Ascending aorta (tissue), 2 donors: ENCODE results near the gene PCLO. TPM values are rescaled to one million over a fixed set of nuclear protein-coding genes. Genes with fewer than 3 reads are reported as not detected.

Experiments used
- DNase-seq, 2 donors: peaks; one replicate each; pipeline ENCODE4 v3.0.0-alpha.2; 2019; ENCODE audit warnings: low spot score in 2 of 2
- H3K27ac ChIP-seq, 2 donors: fragments of 200-600 bp; sonication (generic); one replicate each; pipeline ENCODE4 v1.5.1; 2016 to 2017; ENCODE audit warnings: mild to moderate bottlenecking in 1 of 2
- H3K27me3 ChIP-seq: fragments of 200-600 bp; sonication (generic); one replicate; pipeline ENCODE4 v1.5.1; 2017
- H3K36me3 ChIP-seq, 2 donors: fragments of 200-600 bp; sonication (generic); one replicate each; pipeline ENCODE4 v1.5.1; 2016
- H3K4me1 ChIP-seq, 2 donors: fragments of 200-600 bp; sonication (generic); one replicate each; pipeline ENCODE4 v1.5.1; 2016 to 2017; ENCODE audit warnings: mild to moderate bottlenecking in 1 of 2
- H3K4me3 ChIP-seq, 2 donors: fragments of 200-600 bp; sonication (generic); one replicate each; pipeline ENCODE4 v1.5.1; 2016 to 2017; ENCODE audit warnings: mild to moderate bottlenecking in 1 of 2
- H3K9me3 ChIP-seq, 2 donors: fragments of 200-600 bp; sonication (generic); one replicate each; pipeline ENCODE4 v1.5.1; 2016
- CTCF ChIP-seq, 3 experiments: fragments of 200-600 bp in 2 of 3; fragments of 450-650 bp in 1 of 3; sonication (generic) in 2 of 3; IDR thresholded peaks; one replicate each; pipeline ENCODE4 v1.5.1; 2016 to 2019; ENCODE audit warnings: antibody characterized with exemption in 3 of 3, mild to moderate bottlenecking in 1 of 3, moderate library complexity in 1 of 3
- intact Hi-C: fragments of 100-400 bp; cut with DNase I; formaldehyde crosslinking; loops from one replicate; pipeline ENCODE4 v1.15.1; 2023
- total RNA-seq: library from RNA; depleted of rRNA; stranded (reverse); fragments of >200 nt; gene quantifications from one replicate; pipeline ENCODE4 v1.1.0, GENCODE V29; 2016

Gene PCLO
- total RNA-seq, 1 donor from 2014 or later: 0.11 TPM

GRCh38 chr7:83150310-83150709 is 12.4 kb downstream of the PCLO start:
- DNase-seq: no peak
- H3K4me1 ChIP-seq: no peaks in the 10 kb centered on the region
- no peak for TF ChIP-seq CTCF (IDR thresholded peaks at IDR 0.05)
- H3K9me3 ChIP-seq: no peaks in the 10 kb centered on the region
- no peak overlapping the region for H3K27ac ChIP-seq
- intact Hi-C loops: no loop called here
- H3K27me3 ChIP-seq: no peaks in the 10 kb centered on the region
- H3K4me3 ChIP-seq: no peak overlapping the region
- H3K36me3 ChIP-seq: no peaks in the 10 kb centered on the region

DNA sequence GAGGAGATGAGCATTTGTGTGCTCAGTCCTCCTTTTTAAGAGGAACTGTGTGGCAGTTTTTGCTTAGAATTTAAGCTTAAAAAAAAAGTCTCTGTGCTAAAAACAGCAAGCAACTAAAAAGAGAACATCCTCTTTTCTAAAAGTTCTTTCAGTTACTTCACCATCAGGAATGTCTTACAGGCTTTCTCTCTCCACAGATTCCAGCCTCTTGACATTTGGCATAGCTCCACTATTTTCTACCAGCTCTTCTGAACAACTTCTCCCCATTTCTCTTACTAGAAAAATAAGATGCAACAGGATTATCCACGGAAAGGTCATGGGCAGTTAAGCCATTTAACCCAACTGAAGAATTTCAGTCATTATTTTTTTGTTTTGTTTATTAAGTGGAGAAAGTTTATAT is 13.2 kb downstream of the PCLO start:
- no peaks in the 10 kb centered on the region for H3K27me3 ChIP-seq
- DNase-seq: no peak
- H3K4me3 ChIP-seq: no peak overlapping the region
- no peaks in the 10 kb centered on the region for H3K9me3 ChIP-seq
- intact Hi-C loops: no loop called here
- H3K36me3 ChIP-seq: no peaks in the 10 kb centered on the region
- no peak for TF ChIP-seq CTCF (IDR thresholded peaks at IDR 0.05)
- H3K4me1 ChIP-seq: no peaks in the 10 kb centered on the region
- H3K27ac ChIP-seq: no peak overlapping the region

- Histone ChIP-seq H3K36me3 (no peaks in the 10 kb centered on the region), H3K27me3 (no peaks in the 10 kb centered on the region), H3K4me1 (no peaks in the 10 kb centered on the region), H3K4me3 (no peak overlapping the region), H3K27ac (no peak overlapping the region), H3K9me3 (no peaks in the 10 kb centered on the region)
- no peak for DNase-seq
- intact Hi-C loops: no loop called here
- TF ChIP-seq CTCF (IDR thresholded peaks at IDR 0.05): no peak
Measured at GRCh38 chr7:83148776-83149175, 13.9 kb downstream of the PCLO start.

GRCh38 chr7:83143107-83143506 is 19.6 kb downstream of the PCLO start:
- Histone ChIP-seq H3K4me3 (no peak overlapping the region), H3K27me3 (no peaks in the 10 kb centered on the region), H3K4me1 (no peaks in the 10 kb centered on the region), H3K27ac (no peak overlapping the region), H3K9me3 (no peaks in the 10 kb centered on the region), H3K36me3 (no peaks in the 10 kb centered on the region)
- no peak for TF ChIP-seq CTCF (IDR thresholded peaks at IDR 0.05)
- intact Hi-C loops: no loop called here
- no peak for DNase-seq

DNA sequence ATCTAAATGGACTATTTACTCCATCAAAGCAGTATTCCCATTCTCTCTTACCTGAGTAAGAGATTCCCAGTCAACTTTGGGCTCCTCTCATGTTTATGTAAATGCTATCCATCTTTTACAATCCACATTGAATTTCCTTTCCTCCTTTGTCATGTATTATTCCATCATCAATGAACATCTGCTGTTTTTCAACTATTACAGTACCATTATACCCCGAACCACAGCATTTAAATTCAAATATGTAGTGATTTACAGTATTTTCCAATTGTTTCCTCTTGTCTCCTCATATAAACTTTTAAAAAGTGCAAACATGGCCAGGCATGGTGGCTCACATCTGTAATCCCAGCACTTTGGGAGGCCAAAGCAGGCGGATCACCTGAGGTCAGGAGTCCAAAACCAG is 20.3 kb downstream of the PCLO start:
- no peak for TF ChIP-seq CTCF (IDR thresholded peaks at IDR 0.05)
- no peaks in the 10 kb centered on the region for H3K9me3 ChIP-seq
- no peak for DNase-seq
- H3K36me3 ChIP-seq: no peaks in the 10 kb centered on the region
- no peaks in the 10 kb centered on the region for H3K4me1 ChIP-seq
- intact Hi-C loops: no loop called here
- no peak overlapping the region for H3K27ac ChIP-seq
- no peak overlapping the region for H3K4me3 ChIP-seq
- no peaks in the 10 kb centered on the region for H3K27me3 ChIP-seq

DNA sequence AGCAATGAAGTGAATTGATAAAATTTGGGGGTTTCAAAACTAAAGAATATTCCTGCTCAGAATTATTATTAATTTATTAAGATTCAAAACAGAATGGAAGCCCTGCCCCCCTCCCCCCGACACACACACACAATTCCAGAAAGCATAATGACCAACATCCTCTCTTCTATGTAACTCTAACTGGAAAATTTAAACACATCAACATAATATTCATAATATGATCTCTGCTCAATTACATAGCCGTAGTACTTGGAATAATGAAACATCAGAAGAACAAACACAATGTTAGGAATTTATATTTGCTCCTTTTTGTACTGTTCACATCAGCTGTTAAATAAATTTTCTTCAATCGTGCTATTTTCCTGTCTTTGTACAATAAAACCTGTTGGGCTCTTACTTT is 20.8 kb downstream of the PCLO start:
- no peak for DNase-seq
- no peak for TF ChIP-seq CTCF (IDR thresholded peaks at IDR 0.05)
- Histone ChIP-seq H3K27ac (no peak overlapping the region), H3K9me3 (no peaks in the 10 kb centered on the region), H3K4me3 (no peak overlapping the region), H3K27me3 (no peaks in the 10 kb centered on the region), H3K36me3 (no peaks in the 10 kb centered on the region), H3K4me1 (no peaks in the 10 kb centered on the region)
- intact Hi-C loops: no loop called here
